K562 (cell line): Measurements from ENCODE around the gene ZFP36. TPM values are rescaled to one million over a fixed set of nuclear protein-coding genes. Genes with fewer than 3 reads are reported as not detected.

ENCODE experiments used
- ATF1 ChIP-seq, 2 experiments: fragments of 450-650 bp in 1 of 2; IDR thresholded peaks; 2 replicates each; pipeline ENCODE4 v1.6.1; 2016; ENCODE audit warnings: missing compliant biosample characterization in 1 of 2, missing genetic modification characterization in 1 of 2
- BCL6 ChIP-seq: fragments of 250-450 bp; sonication (Bioruptor Pico); IDR thresholded peaks from 2 replicates; pipeline ENCODE4 v1.4.0; 2020
- BRF2 ChIP-seq: IDR thresholded peaks from 3 replicates; pipeline ENCODE4 v1.6.1; 2011; ENCODE audit warnings: borderline replicate concordance, mild to moderate bottlenecking; ENCODE audit not compliant: insufficient read length, insufficient read depth
- CBX8 ChIP-seq: fragments of 200-600 bp; sonication (generic); IDR thresholded peaks from 2 replicates; pipeline ENCODE4 v1.6.1; 2012; ENCODE audit warnings: borderline replicate concordance, mixed run types, low read depth, mild to moderate bottlenecking, moderate library complexity, mixed read lengths, low read length, control low read depth, inconsistent platforms; ENCODE audit not compliant: poor library complexity, severe bottlenecking; ENCODE audit errors: extremely low read depth
- GABPB1 ChIP-seq: sonication (generic); formaldehyde crosslinking; IDR thresholded peaks from 2 replicates; pipeline ENCODE4 v1.8.0; 2022; ENCODE audit warnings: mild to moderate bottlenecking, missing genetic modification reagents
- GATA2 ChIP-seq: sonication (generic); formaldehyde crosslinking; IDR thresholded peaks from 2 replicates; pipeline ENCODE4 v1.4.0; 2020; ENCODE audit warnings: mild to moderate bottlenecking, missing genetic modification reagents
- ILK ChIP-seq: fragments of 450-650 bp; IDR thresholded peaks from 2 replicates; pipeline ENCODE4 v1.6.1; 2016; ENCODE audit warnings: missing genetic modification characterization, low read depth, mild to moderate bottlenecking, missing compliant biosample characterization, moderate library complexity, borderline replicate concordance
- MBD1 ChIP-seq: fragments of 250-450 bp; sonication (Bioruptor Pico); IDR thresholded peaks from 2 replicates; pipeline ENCODE4 v1.8.0; 2022; ENCODE audit warnings: inconsistent platforms
- MEIS2 ChIP-seq: fragments of 450-650 bp; IDR thresholded peaks from 2 replicates; pipeline ENCODE4 v1.6.1; 2014; ENCODE audit warnings: mild to moderate bottlenecking; ENCODE audit not compliant: partially characterized antibody
- NUFIP1 ChIP-seq: fragments of 450-650 bp; IDR thresholded peaks from 2 replicates; pipeline ENCODE4 v1.6.1; 2018; ENCODE audit not compliant: partially characterized antibody
- PRPF4 ChIP-seq: fragments of 200-400 bp; formaldehyde crosslinking; IDR thresholded peaks from one replicate; pipeline ENCODE4 v1.6.1; 2017; ENCODE audit warnings: low read length, low read depth, mild to moderate bottlenecking; ENCODE audit not compliant: insufficient read depth, poor library complexity, severe bottlenecking
- PTTG1 ChIP-seq: fragments of 450-650 bp; IDR thresholded peaks from 2 replicates; pipeline ENCODE4 v1.6.1; 2016; ENCODE audit warnings: low read depth, mild to moderate bottlenecking, missing genetic modification characterization, missing compliant biosample characterization
- RAD51 ChIP-seq: fragments of 450-650 bp; IDR thresholded peaks from 2 replicates; pipeline ENCODE4 v1.7.1; 2016; ENCODE audit warnings: low read depth, mild to moderate bottlenecking, borderline replicate concordance
- RNF219 ChIP-seq: fragments of 250-450 bp; sonication (Bioruptor Pico); IDR thresholded peaks from 2 replicates; pipeline ENCODE4 v1.5.0; 2022; ENCODE audit warnings: mild to moderate bottlenecking
- SAP30 ChIP-seq: fragments of 200-600 bp; sonication (generic); IDR thresholded peaks from 2 replicates; pipeline ENCODE4 v1.6.1; 2012; ENCODE audit warnings: borderline replicate concordance, low read depth, mild to moderate bottlenecking, moderate library complexity, low read length, control low read depth, inconsistent platforms; ENCODE audit not compliant: insufficient read depth, poor library complexity, severe bottlenecking
- USF2 ChIP-seq: sonication (generic); formaldehyde crosslinking; IDR thresholded peaks from 2 replicates; pipeline ENCODE4 v1.5.0; 2020; ENCODE audit warnings: missing genetic modification reagents
- ZNF12 ChIP-seq: sonication (generic); formaldehyde crosslinking; IDR thresholded peaks from 2 replicates; pipeline ENCODE4 v1.4.0; 2020; ENCODE audit warnings: mild to moderate bottlenecking, missing genetic modification reagents
- ZNF124 ChIP-seq: sonication (generic); formaldehyde crosslinking; IDR thresholded peaks from 2 replicates; pipeline ENCODE4 v1.8.1; 2022; ENCODE audit warnings: missing genetic modification reagents
- ZNF41 ChIP-seq: fragments of 250-450 bp; sonication (Bioruptor Pico); conservative IDR thresholded peaks from 2 replicates; pipeline ENCODE4 v1.4.0; 2020; ENCODE audit warnings: mild to moderate bottlenecking
- polyA plus RNA-seq, 8 experiments: library from polyadenylated mRNA; depleted of rRNA in 4 of 8; stranded (reverse) in 5 of 8; unstranded in 3 of 8; fragments of >200 nt; fragmentation: Nextera tagmentation in 2 of 8; fragmentation: Illumina TruSeq in 1 of 8; extraction: Ambion mirVana in 2 of 8; extraction: Trizol in 1 of 8; gene quantifications; 2 replicates each; pipeline versions ENCODE4 v1.2.1 to v1.2.3, GENCODE V29; 2011 to 2014; ENCODE audit warnings: inconsistent platforms in 1 of 8, missing spikeins in 1 of 8
- total RNA-seq, 7 experiments: library from RNA; depleted of rRNA in 6 of 7; stranded (reverse); fragments of >200 nt in 6 of 7; fragmentation: Illumina TruSeq in 2 of 7; extraction: Trizol in 2 of 7; gene quantifications; 2 replicates each; pipeline versions ENCODE4 v1.2.1 to v1.2.3, GENCODE V29; 2011 to 2021; ENCODE audit warnings: low replicate concordance in 1 of 7
- TF ChIP-seq, protein P1 (sequence below): sonication (generic); formaldehyde crosslinking; IDR thresholded peaks from 2 replicates; pipeline ENCODE4 v1.8.1; 2023; ENCODE audit warnings: mild to moderate bottlenecking, missing genetic modification reagents, moderate library complexity

Gene ZFP36
- total and polyA plus RNA-seq, 9 of the 15 experiments (the other 6 are each of a cell fraction or from before 2014, with no cell fraction given): 1.0 to 20.1 (median 3.5) TPM

DNA sequence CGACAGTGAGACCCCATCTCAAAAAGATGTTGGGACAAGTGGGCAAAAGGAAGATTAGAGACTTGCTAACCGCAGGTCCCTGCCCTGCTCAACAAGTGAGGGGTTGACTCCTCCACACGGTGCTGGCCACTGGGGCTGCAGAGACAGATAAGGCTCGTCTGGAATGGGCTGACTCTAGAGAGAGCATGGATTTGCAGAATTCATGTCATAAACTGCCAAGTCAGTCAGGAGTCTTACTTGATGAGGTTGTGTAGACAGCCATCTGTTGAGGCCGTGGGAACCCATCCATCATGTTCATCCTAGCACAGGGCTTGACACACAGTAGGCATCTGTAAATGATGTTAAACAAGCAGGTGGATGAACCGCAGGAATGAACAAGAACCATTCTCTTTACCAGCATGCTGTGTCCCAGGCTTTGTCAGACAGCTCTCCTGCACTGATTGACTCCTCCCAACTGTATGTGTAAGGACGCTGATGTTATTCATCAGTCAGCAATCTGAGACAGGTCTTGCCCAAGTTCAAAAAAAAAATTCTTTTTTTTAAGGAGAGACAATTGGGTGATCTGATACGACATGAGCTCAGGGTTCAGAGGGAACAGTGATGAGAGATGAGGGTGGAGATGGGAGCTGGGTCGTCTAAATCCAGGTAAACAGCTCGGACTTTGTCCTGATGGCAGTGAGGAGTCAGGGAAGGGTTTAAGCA, 24.6 kb upstream of the ZFP36 start (continued):
- TF ChIP-seq BRF2 (no peak), BCL6 (CRISPR knock-in tag) (no peak), ATF1 (CRISPR knock-in tag; IDR thresholded peaks at IDR 0.05) (no peak), ATF1 (tag; IDR thresholded peaks at IDR 0.05) (peak; percentile 59), RAD51 (no peak), ILK (tag) (no peak), MBD1 (no peak), PTTG1 (tag) (no peak), ZNF124 (CRISPR knock-in tag) (no peak), SAP30 (no peak), PRPF4 (no peak), USF2 (no peak), ZNF12 (no peak), GABPB1 (CRISPR knock-in tag) (peak; percentile 51; the same call in 1 of the 2 replicates), ZNF41 (CRISPR knock-in tag) (no peak), GATA2 (CRISPR knock-in tag) (peak; percentile 96), NUFIP1 (no peak), CBX8 (no peak), RNF219 (CRISPR knock-in tag) (no peak), MEIS2 (peak; percentile 95)
- TF ChIP-seq, protein P1, sequence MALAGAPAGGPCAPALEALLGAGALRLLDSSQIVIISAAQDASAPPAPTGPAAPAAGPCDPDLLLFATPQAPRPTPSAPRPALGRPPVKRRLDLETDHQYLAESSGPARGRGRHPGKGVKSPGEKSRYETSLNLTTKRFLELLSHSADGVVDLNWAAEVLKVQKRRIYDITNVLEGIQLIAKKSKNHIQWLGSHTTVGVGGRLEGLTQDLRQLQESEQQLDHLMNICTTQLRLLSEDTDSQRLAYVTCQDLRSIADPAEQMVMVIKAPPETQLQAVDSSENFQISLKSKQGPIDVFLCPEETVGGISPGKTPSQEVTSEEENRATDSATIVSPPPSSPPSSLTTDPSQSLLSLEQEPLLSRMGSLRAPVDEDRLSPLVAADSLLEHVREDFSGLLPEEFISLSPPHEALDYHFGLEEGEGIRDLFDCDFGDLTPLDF (CRISPR knock-in tag): no peak
